HG02970 (cell line): ENCODE measurements around the gene CACHD1.

ENCODE experiments used
- ATAC-seq: cut with Tn5 transposase; IDR thresholded peaks from one replicate; pipeline ENCODE4 v1.9.1; 2021; ENCODE audit warnings: mild to moderate bottlenecking, moderate library complexity, moderate number of reproducible peaks; ENCODE audit not compliant: unreplicated experiment, low FRiP score

CACHD1 gene

GRCh38 chr1:64631346-64632034 lies 161.6 kb downstream of the CACHD1 start:
- no peak for ATAC-seq

GRCh38 chr1:64632936-64633335 lies 163.0 kb downstream of the CACHD1 start:
- no peak for ATAC-seq

- ATAC-seq: no peak
These were observed 175.8 kb downstream of the CACHD1 start for GRCh38 chr1:64645735-64646134.

GRCh38 chr1:64650411-64650810 lies 180.5 kb downstream of the CACHD1 start:
- ATAC-seq: no peak

- no peak for ATAC-seq
These were observed 181.9 kb downstream of the CACHD1 start for GRCh38 chr1:64651841-64652240.

GRCh38 chr1:64653466-64653865 lies 183.5 kb downstream of the CACHD1 start:
- no peak for ATAC-seq

- no peak for ATAC-seq
These were observed 184.8 kb downstream of the CACHD1 start for GRCh38 chr1:64654519-64655341.

GRCh38 chr1:64655861-64656260 lies 185.9 kb downstream of the CACHD1 start:
- ATAC-seq: no peak

GRCh38 chr1:64659478-64660138 lies 189.7 kb downstream of the CACHD1 start:
- no peak for ATAC-seq

- ATAC-seq: no peak
These were observed 193.7 kb downstream of the CACHD1 start for GRCh38 chr1:64663668-64664067.

- no peak for ATAC-seq
These were observed 194.4 kb downstream of the CACHD1 start for GRCh38 chr1:64664299-64664698.

- ATAC-seq: no peak
These were observed 199.3 kb downstream of the CACHD1 start for GRCh38 chr1:64669098-64669675.

GRCh38 chr1:64675718-64676345 lies 205.9 kb downstream of the CACHD1 start:
- no peak for ATAC-seq

GRCh38 chr1:64676386-64676785 lies 206.5 kb downstream of the CACHD1 start:
- ATAC-seq: no peak

GRCh38 chr1:64677532-64677931 lies 207.6 kb downstream of the CACHD1 start:
- ATAC-seq: no peak

- ATAC-seq: no peak
These were observed 208.4 kb downstream of the CACHD1 start for GRCh38 chr1:64678366-64678765.

GRCh38 chr1:64679177-64679576 lies 209.2 kb downstream of the CACHD1 start:
- ATAC-seq: no peak

- ATAC-seq: no peak
These were observed 210.7 kb downstream of the CACHD1 start for GRCh38 chr1:64680599-64680998.

GRCh38 chr1:64681043-64681442 lies 211.1 kb downstream of the CACHD1 start:
- no peak for ATAC-seq

- no peak for ATAC-seq
These were observed 213.5 kb downstream of the CACHD1 start for GRCh38 chr1:64683419-64683818.

GRCh38 chr1:64685217-64685616 lies 215.3 kb downstream of the CACHD1 start:
- no peak for ATAC-seq
